ENCODE measurements around the gene ZNF91. TPM values are rescaled to one million over a fixed set of nuclear protein-coding genes. Genes with fewer than 3 reads are reported as not detected.
A peak's percentile ranks its signal among the peaks of the same experiment; 100 is the strongest.

ZNF91 gene
- total and polyA plus RNA-seq, 2 of the 4 experiments (the other 2 are of a cell fraction), result 7.9 to 17.0 TPM

DNA sequence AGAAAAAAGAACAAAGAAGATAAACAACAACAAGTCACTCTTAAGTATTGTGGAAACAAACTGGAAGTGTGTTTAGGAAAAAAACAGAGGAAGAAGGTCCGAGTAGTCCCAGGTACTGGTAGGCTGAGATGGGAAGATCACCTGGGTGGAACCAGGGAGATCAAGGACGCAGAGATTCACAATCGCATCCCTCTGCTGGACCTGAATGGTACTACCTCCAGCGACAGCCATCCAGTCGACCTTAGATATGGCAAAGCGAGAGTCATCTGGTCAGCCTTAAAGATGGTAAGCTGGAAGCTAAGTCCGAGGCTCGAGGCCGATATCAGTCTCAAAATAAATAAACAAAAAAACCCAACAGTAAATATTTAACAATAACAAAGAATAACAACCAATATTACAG is 44.9 kb upstream of the ZNF91 start:
- CTCF ChIA-PET, result no interaction called here

More for the DNA sequence above, 44.9 kb upstream of the ZNF91 start:
- H3K56ac ChIP-seq (ENCODE audit: extremely low read depth, insufficient read depth, low read length), result no peak overlapping the region
- H2BK120ac ChIP-seq (ENCODE audit: low read depth, low read length), result no peak overlapping the region
- no peak overlapping the region for H3K4ac ChIP-seq (ENCODE audit: low read depth, low read length)
- dilution Hi-C loops (cut with HindIII; ENCODE audit: low sequenced_read_pairs, unreplicated experiment) (no loop called here), in situ Hi-C loops (cut with MboI; ENCODE audit: low sequenced_read_pairs) (no loop called here), intact Hi-C loops (cut with micrococcal nuclease) (no loop called here)
- no peak overlapping the region for H3K4me3 ChIP-seq (ENCODE audit: insufficient read depth, low read depth, low read length)
- no peaks in the 10 kb centered on the region for H3K9me1 ChIP-seq (ENCODE audit: insufficient read depth, low read length)
- no peak overlapping the region for H2BK5ac ChIP-seq (ENCODE audit: low read depth, low read length, poor library complexity, severe bottlenecking)
- no peak overlapping the region for H4K91ac ChIP-seq (ENCODE audit: insufficient read depth, low read depth, low read length)
- no peak for TF ChIP-seq SMC3 (IDR thresholded peaks at IDR 0.05; ENCODE audit: low read depth, low read length)
- TF ChIP-seq, protein P1, sequence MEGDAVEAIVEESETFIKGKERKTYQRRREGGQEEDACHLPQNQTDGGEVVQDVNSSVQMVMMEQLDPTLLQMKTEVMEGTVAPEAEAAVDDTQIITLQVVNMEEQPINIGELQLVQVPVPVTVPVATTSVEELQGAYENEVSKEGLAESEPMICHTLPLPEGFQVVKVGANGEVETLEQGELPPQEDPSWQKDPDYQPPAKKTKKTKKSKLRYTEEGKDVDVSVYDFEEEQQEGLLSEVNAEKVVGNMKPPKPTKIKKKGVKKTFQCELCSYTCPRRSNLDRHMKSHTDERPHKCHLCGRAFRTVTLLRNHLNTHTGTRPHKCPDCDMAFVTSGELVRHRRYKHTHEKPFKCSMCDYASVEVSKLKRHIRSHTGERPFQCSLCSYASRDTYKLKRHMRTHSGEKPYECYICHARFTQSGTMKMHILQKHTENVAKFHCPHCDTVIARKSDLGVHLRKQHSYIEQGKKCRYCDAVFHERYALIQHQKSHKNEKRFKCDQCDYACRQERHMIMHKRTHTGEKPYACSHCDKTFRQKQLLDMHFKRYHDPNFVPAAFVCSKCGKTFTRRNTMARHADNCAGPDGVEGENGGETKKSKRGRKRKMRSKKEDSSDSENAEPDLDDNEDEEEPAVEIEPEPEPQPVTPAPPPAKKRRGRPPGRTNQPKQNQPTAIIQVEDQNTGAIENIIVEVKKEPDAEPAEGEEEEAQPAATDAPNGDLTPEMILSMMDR (conservative IDR thresholded peaks at IDR 0.05; ENCODE audit: low read depth, low read length), result 0 out of 2 replicates have a peak, but pooled peaks have one; percentile 3
- no TSS peak for BruUV-seq (replicated peaks)
- H2AK5ac ChIP-seq (ENCODE audit: low read depth, low read length), result no peak overlapping the region
- H3K4me1 ChIP-seq (ENCODE audit: control insufficient read depth, insufficient read depth, low read length), result no peaks in the 10 kb centered on the region
- no peak for DNase-seq
- H3K4me2 ChIP-seq (ENCODE audit: low read depth, low read length), result no peak overlapping the region
- peaks cover 24% of the 10 kb centered on the region for H3K9me3 ChIP-seq (ENCODE audit: control insufficient read depth, insufficient read depth, low read length)
- H3K9ac ChIP-seq (ENCODE audit: low read depth, low read length), result no peak overlapping the region
- H3K27me3 ChIP-seq (ENCODE audit: control insufficient read depth, insufficient read depth, low read length), result no peaks in the 10 kb centered on the region
- H4K20me1 ChIP-seq (ENCODE audit: insufficient read depth, low read length), result no peaks in the 10 kb centered on the region
- no peak overlapping the region for H3K27ac ChIP-seq (ENCODE audit: insufficient read depth, low read length)
- H3K18ac ChIP-seq (ENCODE audit: low read depth, low read length), result no peak overlapping the region
- no peaks in the 10 kb centered on the region for H3K36me3 ChIP-seq (ENCODE audit: control insufficient read depth, insufficient read depth, low read length)
- POLR2A ChIA-PET (ENCODE audit: unreplicated experiment), result no interaction called here
- no peak overlapping the region for H2BK15ac ChIP-seq (ENCODE audit: low read depth, low read length)
- H2AFZ ChIP-seq (replicated peaks; ENCODE audit: low read length, poor library complexity), result no peak overlapping the region
- H4K8ac ChIP-seq (ENCODE audit: low read depth in 2 of 2, low read length in 2 of 2), result no peak overlapping the region
- H3K14ac ChIP-seq (replicated peaks; ENCODE audit: low read depth, low read length), result no peak overlapping the region
- no peak for ATAC-seq (ENCODE audit: low read depth)
- H2BK20ac ChIP-seq (ENCODE audit: low read depth, low read length), result no peak overlapping the region
- H2AK9ac ChIP-seq (replicated peaks; ENCODE audit: low read depth, low read length, poor library complexity), result no peak overlapping the region
- no peak overlapping the region for H3K23ac ChIP-seq (ENCODE audit: low read depth, low read length)
- no peaks in the 10 kb centered on the region for H3K79me1 ChIP-seq (ENCODE audit: low read depth in 1 of 2, low read length in 2 of 2)
- WGBS, 2 experiments (ENCODE audit: extremely low coverage in 2 of 2, insufficient read length in 1 of 2), result no CpG with 5 or more reads among the region's 9 CpGs
- no peak overlapping the region for H4K5ac ChIP-seq (ENCODE audit: low read depth, low read length)
